Esophagus squamous epithelium (tissue), 5 donors: Measurements from ENCODE around the gene BMPR2. TPM values are rescaled to one million over a fixed set of nuclear protein-coding genes. Genes with fewer than 3 reads are reported as not detected.
A peak's percentile ranks its signal among the peaks of the same experiment; 100 is the strongest.

Experiments
- DNase-seq: peaks from one replicate; lab custom pipeline; 2025; lab: John Stamatoyannopoulos, UW
- H3K27ac ChIP-seq, 4 donors: fragments of 200-600 bp; sonication (generic); one replicate each; pipeline ENCODE4 v1.5.1; 2016 to 2019; ENCODE audit warnings: mild to moderate bottlenecking in 1 of 4
- H3K27me3 ChIP-seq, 4 donors: fragments of 200-600 bp; sonication (generic); 1 replicate in 3 of 4; 2 replicates in 1 of 4; pipeline versions ENCODE4 v1.5.1 to v1.6.0; 2017 to 2021; ENCODE audit warnings: antibody characterized with exemption in 1 of 4
- H3K36me3 ChIP-seq, 3 donors: fragments of 200-600 bp; sonication (generic); one replicate each; pipeline ENCODE4 v1.5.1; 2016 to 2019
- H3K4me1 ChIP-seq, 3 donors: fragments of 200-600 bp; sonication (generic); one replicate each; pipeline ENCODE4 v1.5.1; 2017 to 2019
- H3K4me3 ChIP-seq, 4 donors: fragments of 200-600 bp; sonication (generic); 1 replicate in 3 of 4; 2 replicates in 1 of 4; pipeline ENCODE4 v1.5.1; 2016 to 2019; ENCODE audit warnings: mild to moderate bottlenecking in 2 of 4, moderate library complexity in 1 of 4
- H3K9me3 ChIP-seq, 3 donors: fragments of 200-600 bp; sonication (generic); one replicate each; pipeline ENCODE4 v1.5.1; 2016 to 2019
- POLR2A ChIP-seq, 4 donors: fragments of 450-650 bp; IDR thresholded peaks; one replicate each; pipeline ENCODE4 v1.6.1; 2017; ENCODE audit warnings: antibody characterized with exemption in 4 of 4, mild to moderate bottlenecking in 4 of 4, moderate library complexity in 3 of 4
- WGBS, 2 donors: methylation state at CpG; one replicate each; pipeline ENCODE4 v1.1.5; 2018; 5-methylcytosine and 5-hydroxymethylcytosine counted together
- intact Hi-C: fragments of 100-400 bp; cut with DNase I; formaldehyde crosslinking; loops from one replicate; pipeline ENCODE4 v1.15.0; 2022
- total RNA-seq, 4 donors: library from RNA; depleted of rRNA; stranded (reverse); fragments of >200 nt; gene quantifications; one replicate each; pipeline ENCODE4 v1.1.0, GENCODE V29; 2016
- TF ChIP-seq, protein P1 (sequence below), 6 experiments: fragments of 450-650 bp in 4 of 6; fragments of 200-600 bp in 2 of 6; sonication (generic) in 2 of 6; IDR thresholded peaks; one replicate each; pipeline ENCODE4 v1.5.1; 2016 to 2019; ENCODE audit warnings: antibody characterized with exemption in 6 of 6, mild to moderate bottlenecking in 4 of 6, moderate library complexity in 4 of 6
- donor health status: DM: yes; HTN: yes; CAD: no.

BMPR2 gene
- total RNA-seq, 4 donors from 2014 or later, result 17.9 to 37.0 (median 22.3) TPM

DNA sequence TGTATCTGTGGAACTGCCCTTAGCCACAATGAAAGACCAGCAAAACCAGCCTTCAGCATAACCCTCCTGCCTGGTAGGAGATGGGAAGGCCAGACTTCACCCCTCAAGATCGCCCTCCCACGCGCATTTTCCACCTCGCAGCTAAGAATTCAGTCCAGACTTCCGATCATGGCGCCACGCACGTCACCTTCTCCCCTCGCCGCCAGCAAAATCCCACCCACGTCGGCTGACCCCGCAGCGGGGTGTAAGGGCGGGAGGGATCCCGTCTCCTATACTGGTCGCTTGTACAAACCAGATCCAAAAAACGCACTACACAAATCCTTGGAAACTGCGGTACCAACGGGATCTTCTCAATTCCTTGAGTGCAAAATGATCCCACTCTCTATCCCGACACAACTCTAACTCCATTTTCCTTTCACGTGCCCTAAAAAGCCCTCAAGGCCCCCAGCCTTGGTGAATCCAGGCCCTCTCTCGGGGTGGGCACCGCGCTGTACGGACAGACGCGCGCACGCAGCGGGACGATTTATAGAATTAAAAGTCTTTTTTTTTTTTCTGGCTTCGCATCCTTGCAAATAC, 1.0 kb upstream of the BMPR2 start:
- Histone ChIP-seq H3K36me3 (no peaks in the 10 kb centered on the region), H3K27ac (peak overlapping the region; percentile 95 to 98 (median 98)), H3K4me1 (peaks cover 0 to 35% (median 3%) of the 10 kb centered on the region in 3 donors), H3K9me3 (no peaks in the 10 kb centered on the region), H3K4me3 (peak overlapping the region; percentile 82 to 95 (median 88)), H3K27me3 (no peaks in the 10 kb centered on the region)
- peak in 1 of 4 donors; percentile 3 for TF ChIP-seq POLR2A (IDR thresholded peaks at IDR 0.05)
- TF ChIP-seq, protein P1, sequence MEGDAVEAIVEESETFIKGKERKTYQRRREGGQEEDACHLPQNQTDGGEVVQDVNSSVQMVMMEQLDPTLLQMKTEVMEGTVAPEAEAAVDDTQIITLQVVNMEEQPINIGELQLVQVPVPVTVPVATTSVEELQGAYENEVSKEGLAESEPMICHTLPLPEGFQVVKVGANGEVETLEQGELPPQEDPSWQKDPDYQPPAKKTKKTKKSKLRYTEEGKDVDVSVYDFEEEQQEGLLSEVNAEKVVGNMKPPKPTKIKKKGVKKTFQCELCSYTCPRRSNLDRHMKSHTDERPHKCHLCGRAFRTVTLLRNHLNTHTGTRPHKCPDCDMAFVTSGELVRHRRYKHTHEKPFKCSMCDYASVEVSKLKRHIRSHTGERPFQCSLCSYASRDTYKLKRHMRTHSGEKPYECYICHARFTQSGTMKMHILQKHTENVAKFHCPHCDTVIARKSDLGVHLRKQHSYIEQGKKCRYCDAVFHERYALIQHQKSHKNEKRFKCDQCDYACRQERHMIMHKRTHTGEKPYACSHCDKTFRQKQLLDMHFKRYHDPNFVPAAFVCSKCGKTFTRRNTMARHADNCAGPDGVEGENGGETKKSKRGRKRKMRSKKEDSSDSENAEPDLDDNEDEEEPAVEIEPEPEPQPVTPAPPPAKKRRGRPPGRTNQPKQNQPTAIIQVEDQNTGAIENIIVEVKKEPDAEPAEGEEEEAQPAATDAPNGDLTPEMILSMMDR (IDR thresholded peaks at IDR 0.05), result no peak
- 0% methylated on average over 20 to 30 of the region's 33 CpGs for WGBS, 2 donors
- DNase-seq, result peak; percentile 6
- intact Hi-C loops, result no loop called here

DNA sequence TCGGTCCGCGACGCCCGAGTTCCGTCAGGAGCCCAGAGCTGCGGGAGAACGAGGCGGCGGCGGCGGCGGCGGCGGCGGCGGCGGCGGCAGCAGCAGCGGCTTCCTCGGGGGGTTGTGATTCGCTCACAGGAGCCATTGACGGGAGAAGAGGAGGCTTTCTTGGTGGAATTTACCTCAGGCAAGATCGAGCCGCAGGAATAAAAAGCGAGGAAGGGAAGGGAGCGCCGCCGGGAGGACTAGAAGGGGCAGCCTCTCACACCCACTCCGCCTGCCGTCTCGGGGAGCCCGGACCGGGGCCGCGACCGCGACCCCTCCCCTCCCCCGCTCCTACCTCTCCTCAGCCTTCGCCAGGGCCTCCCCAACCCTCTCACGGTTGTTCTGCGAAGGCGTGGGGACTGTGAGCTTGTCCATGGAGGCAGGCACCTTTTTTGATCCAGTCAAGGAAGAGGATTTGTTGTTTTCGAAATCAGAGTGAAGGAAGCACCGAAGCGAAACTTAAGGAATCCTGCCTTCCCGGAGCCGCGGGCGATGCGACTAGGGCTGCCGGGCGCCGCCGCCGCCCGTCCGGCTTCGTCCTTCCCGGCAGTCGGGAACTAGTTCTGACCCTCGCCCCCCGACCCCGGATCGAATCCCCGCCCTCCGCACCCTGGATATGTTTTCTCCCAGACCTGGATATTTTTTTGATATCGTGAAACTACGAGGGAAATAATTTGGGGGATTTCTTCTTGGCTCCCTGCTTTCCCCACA, 506 bp downstream of the BMPR2 start:
- H3K4me1 ChIP-seq, result peaks cover 0 to 48% (median 10%) of the 10 kb centered on the region in 3 donors
- peak overlapping the region; percentile 82 to 95 (median 88) for H3K4me3 ChIP-seq
- TF ChIP-seq, protein P1 (IDR thresholded peaks at IDR 0.05), result no peak
- TF ChIP-seq POLR2A (IDR thresholded peaks at IDR 0.05), result no peak
- WGBS, 2 donors, result 0 to 1% methylated on average over 29 to 39 of the region's 69 CpGs
- no peaks in the 10 kb centered on the region for H3K9me3 ChIP-seq
- no peaks in the 10 kb centered on the region for H3K36me3 ChIP-seq
- H3K27me3 ChIP-seq, result no peaks in the 10 kb centered on the region
- intact Hi-C loops, result no loop called here
- H3K27ac ChIP-seq, result peak overlapping the region; percentile 95 to 98 (median 98)
- no peak for DNase-seq

DNA sequence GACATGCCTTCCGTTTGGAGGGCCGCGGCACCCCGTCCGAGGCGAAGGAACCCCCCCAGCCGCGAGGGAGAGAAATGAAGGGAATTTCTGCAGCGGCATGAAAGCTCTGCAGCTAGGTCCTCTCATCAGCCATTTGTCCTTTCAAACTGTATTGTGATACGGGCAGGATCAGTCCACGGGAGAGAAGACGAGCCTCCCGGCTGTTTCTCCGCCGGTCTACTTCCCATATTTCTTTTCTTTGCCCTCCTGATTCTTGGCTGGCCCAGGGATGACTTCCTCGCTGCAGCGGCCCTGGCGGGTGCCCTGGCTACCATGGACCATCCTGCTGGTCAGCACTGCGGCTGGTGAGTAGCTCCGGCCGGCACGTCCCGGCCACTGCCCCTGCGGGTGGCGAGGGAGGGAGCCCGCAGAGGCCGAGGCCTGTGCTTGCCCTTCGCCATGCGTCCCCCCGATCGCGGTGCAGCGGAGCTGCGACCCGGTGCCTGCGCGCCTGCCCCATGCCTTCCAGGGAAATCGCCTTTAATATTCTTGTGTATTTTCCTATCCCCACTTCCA, 1.2 kb downstream of the BMPR2 start:
- no peaks in the 10 kb centered on the region for H3K9me3 ChIP-seq
- no peak for DNase-seq
- no peaks in the 10 kb centered on the region for H3K36me3 ChIP-seq
- peak overlapping the region; percentile 95 to 98 (median 98) for H3K27ac ChIP-seq
- TF ChIP-seq, protein P1 (IDR thresholded peaks at IDR 0.05), result no peak
- TF ChIP-seq POLR2A (IDR thresholded peaks at IDR 0.05), result no peak
- H3K27me3 ChIP-seq, result no peaks in the 10 kb centered on the region
- peaks cover 0 to 54% (median 10%) of the 10 kb centered on the region in 3 donors for H3K4me1 ChIP-seq
- 0 to 1% methylated on average over 20 to 29 of the region's 38 CpGs for WGBS, 2 donors
- intact Hi-C loops, result no loop called here
- peak overlapping the region; percentile 82 to 95 (median 88) for H3K4me3 ChIP-seq

DNA sequence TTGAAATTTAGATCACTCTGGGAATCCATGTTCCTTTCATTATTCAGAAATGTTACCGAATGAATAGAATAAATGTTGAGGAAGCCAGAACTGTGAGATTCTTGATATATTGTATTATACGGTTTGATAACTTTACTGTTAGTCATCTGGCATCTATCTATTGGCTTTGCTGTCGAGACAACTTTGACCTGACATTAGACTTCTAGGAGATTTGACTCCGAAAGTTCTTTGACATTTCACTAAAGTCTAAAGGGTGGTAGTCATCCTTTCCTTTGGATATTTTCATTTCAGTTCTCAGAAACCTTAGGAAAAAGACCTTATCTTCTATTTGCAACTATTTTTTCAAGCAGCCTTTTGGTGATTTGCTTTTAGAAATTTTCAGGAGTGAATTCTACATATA, 1.9 kb downstream of the BMPR2 start:
- WGBS, 2 donors, result 4 to 5% methylated on average over 4 of the region's 4 CpGs
- no peak for DNase-seq

More for the DNA sequence above, 1.9 kb downstream of the BMPR2 start:
- no peaks in the 10 kb centered on the region for H3K27me3 ChIP-seq
- peak overlapping the region; percentile 95 to 98 (median 98) for H3K27ac ChIP-seq
- peak overlapping the region; percentile 82 to 95 (median 88) for H3K4me3 ChIP-seq
- intact Hi-C loops, result no loop called here
- H3K4me1 ChIP-seq, result peaks cover 0 to 54% (median 10%) of the 10 kb centered on the region in 3 donors
- no peaks in the 10 kb centered on the region for H3K36me3 ChIP-seq
- TF ChIP-seq, protein P1 (IDR thresholded peaks at IDR 0.05), result no peak
- no peak for TF ChIP-seq POLR2A (IDR thresholded peaks at IDR 0.05)
- no peaks in the 10 kb centered on the region for H3K9me3 ChIP-seq
